AG04450 (cell line): ENCODE data around the gene DDX54. TPM values are rescaled to one million over a fixed set of nuclear protein-coding genes. Genes with fewer than 3 reads are reported as not detected.

Source experiments
- CTCF ChIA-PET: fragments of 300-600, 350-600 bp; formaldehyde crosslinking; extraction: SDS; loops from one replicate; lab custom pipeline; 2022; ENCODE audit warnings: antibody characterized with exemption, inconsistent platforms; lab: Charles Lee
- POLR2A ChIA-PET: fragments of 350-600 bp; formaldehyde crosslinking; extraction: SDS; loops from one replicate; lab custom pipeline; 2021; ENCODE audit warnings: antibody characterized with exemption, inconsistent platforms; lab: Yijun Ruan, JAX
- DNase-seq: peaks from one replicate; pipeline ENCODE4 v3.0.0-alpha.2; 2011; ENCODE audit warnings: low read depth, low spot score
- H3K27ac ChIP-seq: one replicate; pipeline ENCODE4 v1.5.1; 2012; ENCODE audit warnings: low read depth, low read length, control low read depth
- H3K27me3 ChIP-seq: one replicate; pipeline ENCODE4 v1.6.0; 2012; ENCODE audit warnings: low read length; ENCODE audit not compliant: control insufficient read depth, insufficient read depth
- H3K4me3 ChIP-seq: 2 replicates; pipeline ENCODE4 v1.5.1; 2011; ENCODE audit warnings: mild to moderate bottlenecking, low read depth, low read length, control low read depth
- H3K9me3 ChIP-seq: 2 replicates; pipeline ENCODE4 v1.5.1; 2012; ENCODE audit warnings: low read length; ENCODE audit not compliant: control insufficient read depth, insufficient read depth
- polyA plus RNA-seq: library from polyadenylated mRNA; depleted of rRNA; stranded (reverse); fragments of >200 nt; gene quantifications from 2 replicates; pipeline ENCODE4 v1.2.3, GENCODE V29; 2011; rRNA removed
- small RNA-seq: library from RNA; depleted of rRNA; stranded (forward); fragments of <200 nt; gene quantifications from one replicate; pipeline ENCODE3, GENCODE V24; 2012; ENCODE audit warnings: low read depth; ENCODE audit not compliant: insufficient read length
- TF ChIP-seq, protein P1 (sequence below): IDR thresholded peaks from 2 replicates; pipeline ENCODE4 v1.5.1; 2011; ENCODE audit warnings: low read depth, low read length, control low read depth, inconsistent platforms

The DDX54 gene
- polyA plus RNA-seq, 1 experiment: 26.9 TPM

DNA sequence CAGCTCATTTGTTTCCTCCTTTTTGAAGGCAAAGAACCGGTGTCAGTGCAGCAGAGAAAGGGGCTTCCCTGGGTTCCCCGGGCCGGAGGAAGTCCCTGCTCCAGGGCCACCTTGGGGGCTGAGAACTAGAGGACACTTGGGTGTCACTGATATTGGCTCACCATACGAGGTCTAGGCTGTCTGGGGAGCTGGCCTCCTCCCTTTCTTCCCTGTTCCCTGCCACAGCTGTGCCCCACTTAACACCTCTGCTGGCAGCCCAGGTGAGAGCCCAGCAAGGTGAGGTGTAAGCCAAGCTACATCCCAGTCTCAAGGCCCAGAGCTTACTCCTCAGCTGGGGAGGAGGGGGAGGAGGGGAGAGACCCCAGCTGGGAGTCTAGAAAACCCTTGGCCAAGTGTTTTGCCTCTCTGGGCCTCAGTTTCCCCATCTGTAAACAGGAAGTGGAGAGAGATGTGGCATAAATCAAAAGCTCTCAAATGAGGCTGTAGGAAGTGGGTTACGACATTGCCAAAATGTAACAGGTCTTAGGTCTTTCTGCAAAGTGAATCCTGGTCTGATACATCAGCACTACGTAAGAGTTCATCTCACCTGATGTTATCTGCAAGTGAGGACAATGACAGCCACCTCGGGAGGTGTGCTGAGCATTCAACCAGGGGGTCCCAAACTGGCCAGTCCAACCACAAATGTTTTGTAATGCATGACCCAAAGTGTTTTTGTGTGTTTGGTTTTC is 75.2 kb downstream of the DDX54 start:
- TF ChIP-seq, protein P1, sequence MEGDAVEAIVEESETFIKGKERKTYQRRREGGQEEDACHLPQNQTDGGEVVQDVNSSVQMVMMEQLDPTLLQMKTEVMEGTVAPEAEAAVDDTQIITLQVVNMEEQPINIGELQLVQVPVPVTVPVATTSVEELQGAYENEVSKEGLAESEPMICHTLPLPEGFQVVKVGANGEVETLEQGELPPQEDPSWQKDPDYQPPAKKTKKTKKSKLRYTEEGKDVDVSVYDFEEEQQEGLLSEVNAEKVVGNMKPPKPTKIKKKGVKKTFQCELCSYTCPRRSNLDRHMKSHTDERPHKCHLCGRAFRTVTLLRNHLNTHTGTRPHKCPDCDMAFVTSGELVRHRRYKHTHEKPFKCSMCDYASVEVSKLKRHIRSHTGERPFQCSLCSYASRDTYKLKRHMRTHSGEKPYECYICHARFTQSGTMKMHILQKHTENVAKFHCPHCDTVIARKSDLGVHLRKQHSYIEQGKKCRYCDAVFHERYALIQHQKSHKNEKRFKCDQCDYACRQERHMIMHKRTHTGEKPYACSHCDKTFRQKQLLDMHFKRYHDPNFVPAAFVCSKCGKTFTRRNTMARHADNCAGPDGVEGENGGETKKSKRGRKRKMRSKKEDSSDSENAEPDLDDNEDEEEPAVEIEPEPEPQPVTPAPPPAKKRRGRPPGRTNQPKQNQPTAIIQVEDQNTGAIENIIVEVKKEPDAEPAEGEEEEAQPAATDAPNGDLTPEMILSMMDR: no peak

DNA sequence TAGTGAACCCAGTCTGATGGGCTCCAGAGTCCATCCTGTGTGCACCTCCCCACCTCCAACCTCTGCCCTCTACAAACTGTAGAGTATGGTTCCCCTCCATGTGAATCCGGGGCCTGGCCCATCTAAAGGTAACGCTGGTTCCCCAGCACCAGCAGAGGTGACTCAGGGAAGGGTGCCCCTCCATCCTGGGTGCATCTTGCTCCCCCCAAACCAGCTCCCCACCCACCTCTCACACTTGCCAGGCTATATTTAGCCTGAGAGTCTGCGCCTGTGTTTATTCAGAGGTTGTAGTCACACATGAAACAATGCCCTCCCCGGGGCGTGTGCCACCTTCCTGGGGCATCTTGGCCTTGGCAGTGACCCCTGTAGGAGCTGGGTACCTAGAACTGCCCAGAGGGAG is 75.9 kb downstream of the DDX54 start:
- Histone ChIP-seq H3K9me3 (no peaks in the 10 kb centered on the region; the same call in 1 of the 2 replicates), H3K27me3 (peaks cover 8% of the 10 kb centered on the region), H3K27ac (no peak overlapping the region), H3K4me3 (no peak overlapping the region)
- DNase-seq: no peak
- TF ChIP-seq, protein P1: no peak
- CTCF ChIA-PET: interaction anchor here (0.9 to 1.7 kb wide), 2 partner anchors 60 to 66 kb away, joined by 3 read pairs; no protein-coding TSS in a partner anchor
- POLR2A ChIA-PET: no interaction called here

More for the DNA sequence above, 75.2 kb downstream of the DDX54 start:
- CTCF ChIA-PET: interaction anchor here (0.9 to 1.7 kb wide), 2 partner anchors 61 to 65 kb away, joined by 3 read pairs; no protein-coding TSS in a partner anchor
- no peaks in the 10 kb centered on the region; the same call in 1 of the 2 replicates for H3K9me3 ChIP-seq
- H3K4me3 ChIP-seq: no peak overlapping the region
- DNase-seq: no peak
- peaks cover 8% of the 10 kb centered on the region for H3K27me3 ChIP-seq
- H3K27ac ChIP-seq: no peak overlapping the region
- POLR2A ChIA-PET: no interaction called here

DNA sequence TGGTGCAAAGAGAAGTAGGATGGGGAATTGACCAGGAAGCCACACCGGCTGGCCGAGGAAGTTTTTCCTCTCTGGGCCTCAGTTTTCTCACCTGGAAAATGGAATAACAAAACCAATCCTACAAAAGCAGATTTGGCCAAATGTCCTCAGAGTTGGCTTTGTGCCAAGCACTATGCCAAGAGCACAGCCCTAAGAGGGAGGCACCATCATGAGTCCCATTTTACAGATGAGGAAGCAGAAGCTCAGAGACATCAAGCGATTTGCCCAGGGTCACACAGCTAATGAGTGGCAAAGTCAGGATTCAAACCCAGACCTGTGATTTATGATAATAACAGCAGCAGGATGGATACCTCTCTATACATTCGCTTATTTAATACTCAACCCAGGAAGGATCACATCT is 77.0 kb downstream of the DDX54 start:
- TF ChIP-seq, protein P1: no peak
- H3K9me3 ChIP-seq: no peaks in the 10 kb centered on the region; the same call in 1 of the 2 replicates
- POLR2A ChIA-PET: no interaction called here
- H3K27me3 ChIP-seq: peaks cover 8% of the 10 kb centered on the region
- H3K27ac ChIP-seq: no peak overlapping the region
- H3K4me3 ChIP-seq: no peak overlapping the region
- no peak for DNase-seq
- CTCF ChIA-PET: no interaction called here

Small RNAs within 50 kb of the gene (small RNA-seq; reads per million reads assigned to genes)
- gene MIR7106 (not detected), gene RF00019 (not detected)

Other genes starting within 250 kb of the DDX54 start
- gene OAS3, start 247.0 kb downstream of the DDX54 start, polyA plus RNA-seq: 8.5 and 9.3 TPM in 2 replicates
- gene OAS2, start 207.0 kb downstream of the DDX54 start, polyA plus RNA-seq: 0.12 and 0.21 TPM in 2 replicates
- gene DTX1, start 128.7 kb downstream of the DDX54 start, polyA plus RNA-seq: 0.05 and 0.25 TPM in 2 replicates
- not detected in 2 replicates for gene RASAL1, start 49.7 kb downstream of the DDX54 start, polyA plus RNA-seq
- not detected in 2 replicates for gene CFAP73, start 35.8 kb downstream of the DDX54 start, polyA plus RNA-seq
- 9.0 and 11.3 TPM in 2 replicates for gene RITA1, start 243 bp upstream of the DDX54 start, polyA plus RNA-seq
- gene TPCN1, start 36.0 kb upstream of the DDX54 start, polyA plus RNA-seq: 10.9 and 11.9 TPM in 2 replicates
- 12.1 and 17.2 TPM in 2 replicates for gene SLC8B1, start 149.6 kb upstream of the DDX54 start, polyA plus RNA-seq
- 16.0 and 32.7 TPM in 2 replicates for gene PLBD2, start 173.1 kb upstream of the DDX54 start, polyA plus RNA-seq
- not detected in 2 replicates for gene SDS, start 218.4 kb upstream of the DDX54 start, polyA plus RNA-seq
- gene SDSL, start 236.9 kb upstream of the DDX54 start, polyA plus RNA-seq: 10.0 and 13.6 TPM in 2 replicates